HG03432 (cell line): Measurements from ENCODE around the gene RICTOR.
"Not testable (repeated sequence)": the region's sequence is repeated elsewhere in the genome, so short reads cannot be mapped to it uniquely, and the experiment has no call there.

ENCODE experiments used
- ATAC-seq: cut with Tn5 transposase; IDR thresholded peaks from one replicate; pipeline ENCODE4 v1.9.1; 2021; ENCODE audit warnings: mild to moderate bottlenecking, moderate library complexity; ENCODE audit not compliant: unreplicated experiment

RICTOR gene

GRCh38 chr5:39015743-39016586, 58.2 kb downstream of the RICTOR start:
- ATAC-seq = no peak

GRCh38 chr5:39014561-39014960, 59.6 kb downstream of the RICTOR start:
- no peak for ATAC-seq

GRCh38 chr5:39013938-39014337, 60.3 kb downstream of the RICTOR start:
- no peak for ATAC-seq

- not testable (repeated sequence) for ATAC-seq
These were observed 63.2 kb downstream of the RICTOR start for GRCh38 chr5:39010958-39011357.

GRCh38 chr5:39009981-39010380, 64.2 kb downstream of the RICTOR start:
- ATAC-seq = no peak

GRCh38 chr5:39009280-39009679, 64.9 kb downstream of the RICTOR start:
- no peak for ATAC-seq

- no peak for ATAC-seq
These were observed 67.5 kb downstream of the RICTOR start for GRCh38 chr5:39006650-39007049.

- no peak for ATAC-seq
These were observed 68.5 kb downstream of the RICTOR start for GRCh38 chr5:39005566-39006232.

- ATAC-seq = no peak
These were observed 72.5 kb downstream of the RICTOR start for GRCh38 chr5:39001683-39002082.

GRCh38 chr5:38999037-38999436, 75.2 kb downstream of the RICTOR start:
- no peak for ATAC-seq

GRCh38 chr5:38997591-38997990, 76.6 kb downstream of the RICTOR start:
- ATAC-seq = no peak

GRCh38 chr5:38996123-38996522, 78.1 kb downstream of the RICTOR start:
- no peak for ATAC-seq

- peak; percentile 56 for ATAC-seq
These were observed 79.8 kb downstream of the RICTOR start for GRCh38 chr5:38994324-38994927.

- not testable (repeated sequence) for ATAC-seq
These were observed 84.1 kb downstream of the RICTOR start for GRCh38 chr5:38989974-38990719.

- no peak for ATAC-seq
These were observed 88.2 kb downstream of the RICTOR start for GRCh38 chr5:38985909-38986452.

- ATAC-seq = no peak
These were observed 94.7 kb downstream of the RICTOR start for GRCh38 chr5:38979535-38979934.

GRCh38 chr5:38978036-38978435, 96.2 kb downstream of the RICTOR start:
- ATAC-seq = no peak

- no peak for ATAC-seq
These were observed 105.5 kb downstream of the RICTOR start for GRCh38 chr5:38968665-38969064.

GRCh38 chr5:38961691-38962090, 112.5 kb downstream of the RICTOR start:
- no peak for ATAC-seq

GRCh38 chr5:38953426-38954012, 120.7 kb downstream of the RICTOR start:
- no peak for ATAC-seq
